NCI-H748 treated with DMSO at 0.1 percent for 48 hours (cell line): ENCODE measurements around the gene DNAH3.
"Not testable (repeated sequence)": the region's sequence is repeated elsewhere in the genome, so short reads cannot be mapped to it uniquely, and the experiment has no call there.

Source experiments
- DNase-seq: peaks from one replicate; lab custom pipeline; 2025; lab: John Stamatoyannopoulos, UW

Gene DNAH3

GRCh38 chr16:21075252-21075651 lies 75.4 kb downstream of the DNAH3 start:
- DNase-seq: no peak

GRCh38 chr16:21072976-21073375 lies 77.7 kb downstream of the DNAH3 start:
- no peak for DNase-seq

GRCh38 chr16:21071741-21072140 lies 78.9 kb downstream of the DNAH3 start:
- DNase-seq: no peak

- no peak for DNase-seq
These were observed 80.1 kb downstream of the DNAH3 start for GRCh38 chr16:21070564-21070963.

- DNase-seq: no peak
These were observed 80.7 kb downstream of the DNAH3 start for GRCh38 chr16:21069986-21070385.

- DNase-seq: no peak
These were observed 86.4 kb downstream of the DNAH3 start for GRCh38 chr16:21064203-21064602.

- DNase-seq: not testable (repeated sequence)
These were observed 87.3 kb downstream of the DNAH3 start for GRCh38 chr16:21063314-21063713.

GRCh38 chr16:21060027-21060510 lies 90.6 kb downstream of the DNAH3 start:
- DNase-seq: no peak

- no peak for DNase-seq
These were observed 92.8 kb downstream of the DNAH3 start for GRCh38 chr16:21057875-21058274.

GRCh38 chr16:21056396-21056795 lies 94.2 kb downstream of the DNAH3 start:
- DNase-seq: peak; percentile 6

GRCh38 chr16:21055738-21056137 lies 94.9 kb downstream of the DNAH3 start:
- not testable (repeated sequence) for DNase-seq

- no peak for DNase-seq
These were observed 97.1 kb downstream of the DNAH3 start for GRCh38 chr16:21053590-21053989.

GRCh38 chr16:21048091-21048912 lies 102.3 kb downstream of the DNAH3 start:
- DNase-seq: not testable (repeated sequence)

GRCh38 chr16:21038197-21038596 lies 112.4 kb downstream of the DNAH3 start:
- no peak for DNase-seq

- no peak for DNase-seq
These were observed 112.9 kb downstream of the DNAH3 start for GRCh38 chr16:21037736-21038135.

GRCh38 chr16:21037168-21037567 lies 113.5 kb downstream of the DNAH3 start:
- no peak for DNase-seq

- no peak for DNase-seq
These were observed 114.2 kb downstream of the DNAH3 start for GRCh38 chr16:21036471-21036870.

GRCh38 chr16:21033704-21034103 lies 116.9 kb downstream of the DNAH3 start:
- DNase-seq: no peak

- no peak for DNase-seq
These were observed 117.4 kb downstream of the DNAH3 start for GRCh38 chr16:21033264-21033663.

- DNase-seq: no peak
These were observed 121.9 kb downstream of the DNAH3 start for GRCh38 chr16:21028728-21029127.

- no peak for DNase-seq
These were observed 123.8 kb downstream of the DNAH3 start for GRCh38 chr16:21026846-21027245.

- DNase-seq: no peak
These were observed 127.0 kb downstream of the DNAH3 start for GRCh38 chr16:21023509-21024202.

GRCh38 chr16:21021316-21021715 lies 129.3 kb downstream of the DNAH3 start:
- no peak for DNase-seq
